Suprapubic skin (tissue), 4 donors: ENCODE measurements around the gene SORCS2. TPM values are rescaled to one million over a fixed set of nuclear protein-coding genes. Genes with fewer than 3 reads are reported as not detected.

Experiments
- DNase-seq, 2 donors: peaks; one replicate each; pipeline ENCODE4 v3.0.0-alpha.2; 2019; ENCODE audit warnings: low spot score in 2 of 2
- H3K27ac ChIP-seq: fragments of 200-600 bp; sonication (generic); one replicate; pipeline ENCODE4 v1.5.1; 2019
- H3K27me3 ChIP-seq: fragments of 200-600 bp; sonication (generic); one replicate; pipeline ENCODE4 v1.5.1; 2019
- H3K36me3 ChIP-seq: fragments of 200-600 bp; sonication (generic); one replicate; pipeline ENCODE4 v1.5.1; 2019
- H3K4me1 ChIP-seq: fragments of 200-600 bp; sonication (generic); one replicate; pipeline ENCODE4 v1.5.1; 2019
- H3K4me3 ChIP-seq: fragments of 200-600 bp; sonication (generic); one replicate; pipeline ENCODE4 v1.5.1; 2019; ENCODE audit warnings: mild to moderate bottlenecking
- H3K9me3 ChIP-seq: fragments of 200-600 bp; sonication (generic); one replicate; pipeline ENCODE4 v1.5.1; 2019
- EP300 ChIP-seq: sonication (generic); formaldehyde crosslinking; IDR thresholded peaks from one replicate; pipeline ENCODE4 v1.6.1; 2017; ENCODE audit warnings: antibody characterized with exemption
- POLR2A ChIP-seq, 2 donors: fragments of 450-650 bp; IDR thresholded peaks; one replicate each; pipeline ENCODE4 v1.6.1; 2017; ENCODE audit warnings: antibody characterized with exemption in 2 of 2, mild to moderate bottlenecking in 2 of 2, moderate library complexity in 2 of 2
- POLR2AphosphoS5 ChIP-seq, 3 donors: sonication (generic); formaldehyde crosslinking; IDR thresholded peaks; one replicate each; pipeline ENCODE4 v1.6.1; 2017; ENCODE audit warnings: antibody characterized with exemption in 3 of 3
- WGBS: methylation state at CpG from one replicate; pipeline ENCODE4 v1.1.5; 2018; 5-methylcytosine and 5-hydroxymethylcytosine counted together
- total RNA-seq, 4 donors: library from RNA; depleted of rRNA; stranded (reverse); fragments of >200 nt; gene quantifications; one replicate each; pipeline ENCODE4 v1.1.0, GENCODE V29; 2016
- TF ChIP-seq, protein P1 (sequence below), 2 donors: fragments of 200-600 bp in 1 of 2; fragments of 450-650 bp in 1 of 2; sonication (generic) in 1 of 2; IDR thresholded peaks; one replicate each; pipeline ENCODE4 v1.5.1; 2016 to 2019; ENCODE audit warnings: antibody characterized with exemption in 2 of 2, mild to moderate bottlenecking in 1 of 2, moderate library complexity in 1 of 2

SORCS2 gene
- total RNA-seq, 4 donors from 2014 or later: 0.94 to 4.6 (median 1.3) TPM

DNA sequence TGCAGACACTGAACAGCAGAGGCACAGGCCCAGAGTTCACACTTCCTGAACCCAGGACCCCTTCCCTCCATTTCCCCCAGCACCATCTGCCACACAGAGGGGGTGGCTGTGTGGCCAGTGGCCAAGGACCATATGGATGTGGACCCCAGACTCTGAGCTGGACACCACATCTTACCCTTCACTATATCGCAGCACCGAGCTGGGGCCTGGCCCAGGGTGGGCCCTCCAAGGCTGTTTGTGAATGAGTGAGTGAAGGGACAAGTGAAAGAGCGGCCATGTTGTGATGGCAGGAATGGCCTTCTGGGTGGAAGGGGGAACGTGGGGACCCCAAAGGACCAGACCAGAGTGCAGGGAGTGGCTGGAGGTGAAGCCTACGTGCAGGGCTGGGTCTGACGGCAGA is 498.7 kb downstream of the SORCS2 start:
- WGBS: 80% methylated on average over 6 of the region's 6 CpGs
- no peak overlapping the region for H3K4me3 ChIP-seq
- no peaks in the 10 kb centered on the region for H3K27me3 ChIP-seq
- no peak overlapping the region for H3K27ac ChIP-seq
- no peak for DNase-seq
- no peaks in the 10 kb centered on the region for H3K36me3 ChIP-seq
- TF ChIP-seq EP300: no peak
- TF ChIP-seq, protein P1, sequence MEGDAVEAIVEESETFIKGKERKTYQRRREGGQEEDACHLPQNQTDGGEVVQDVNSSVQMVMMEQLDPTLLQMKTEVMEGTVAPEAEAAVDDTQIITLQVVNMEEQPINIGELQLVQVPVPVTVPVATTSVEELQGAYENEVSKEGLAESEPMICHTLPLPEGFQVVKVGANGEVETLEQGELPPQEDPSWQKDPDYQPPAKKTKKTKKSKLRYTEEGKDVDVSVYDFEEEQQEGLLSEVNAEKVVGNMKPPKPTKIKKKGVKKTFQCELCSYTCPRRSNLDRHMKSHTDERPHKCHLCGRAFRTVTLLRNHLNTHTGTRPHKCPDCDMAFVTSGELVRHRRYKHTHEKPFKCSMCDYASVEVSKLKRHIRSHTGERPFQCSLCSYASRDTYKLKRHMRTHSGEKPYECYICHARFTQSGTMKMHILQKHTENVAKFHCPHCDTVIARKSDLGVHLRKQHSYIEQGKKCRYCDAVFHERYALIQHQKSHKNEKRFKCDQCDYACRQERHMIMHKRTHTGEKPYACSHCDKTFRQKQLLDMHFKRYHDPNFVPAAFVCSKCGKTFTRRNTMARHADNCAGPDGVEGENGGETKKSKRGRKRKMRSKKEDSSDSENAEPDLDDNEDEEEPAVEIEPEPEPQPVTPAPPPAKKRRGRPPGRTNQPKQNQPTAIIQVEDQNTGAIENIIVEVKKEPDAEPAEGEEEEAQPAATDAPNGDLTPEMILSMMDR (IDR thresholded peaks at IDR 0.05): no peak
- no peak for TF ChIP-seq POLR2A (IDR thresholded peaks at IDR 0.05)
- TF ChIP-seq POLR2AphosphoS5 (IDR thresholded peaks at IDR 0.05): no peak
- no peaks in the 10 kb centered on the region for H3K9me3 ChIP-seq
- H3K4me1 ChIP-seq: no peaks in the 10 kb centered on the region

GRCh38 chr4:7691982-7692381 is 499.6 kb downstream of the SORCS2 start:
- H3K27me3 ChIP-seq: no peaks in the 10 kb centered on the region
- 34% methylated on average over 8 of the region's 8 CpGs for WGBS
- no peak overlapping the region for H3K27ac ChIP-seq
- H3K4me1 ChIP-seq: no peaks in the 10 kb centered on the region
- TF ChIP-seq, protein P1 (IDR thresholded peaks at IDR 0.05): no peak
- TF ChIP-seq POLR2A (IDR thresholded peaks at IDR 0.05): no peak
- no peak for TF ChIP-seq POLR2AphosphoS5 (IDR thresholded peaks at IDR 0.05)
- no peak for TF ChIP-seq EP300
- H3K36me3 ChIP-seq: no peaks in the 10 kb centered on the region
- DNase-seq: no peak
- no peaks in the 10 kb centered on the region for H3K9me3 ChIP-seq
- H3K4me3 ChIP-seq: no peak overlapping the region

- Histone ChIP-seq H3K4me3 (no peak overlapping the region), H3K27ac (no peak overlapping the region), H3K4me1 (peaks cover 4% of the 10 kb centered on the region), H3K36me3 (no peaks in the 10 kb centered on the region), H3K9me3 (no peaks in the 10 kb centered on the region), H3K27me3 (no peaks in the 10 kb centered on the region)
- WGBS: 89% methylated on average over 13 of the region's 18 CpGs
- TF ChIP-seq POLR2AphosphoS5 (IDR thresholded peaks at IDR 0.05) (no peak), POLR2A (IDR thresholded peaks at IDR 0.05) (no peak)
- TF ChIP-seq, protein P1 (IDR thresholded peaks at IDR 0.05): no peak
- no peak for DNase-seq
Observed at GRCh38 chr4:7692451-7693236, 500.3 kb downstream of the SORCS2 start.

GRCh38 chr4:7693237-7693608 is 500.9 kb downstream of the SORCS2 start:
- H3K36me3 ChIP-seq: no peaks in the 10 kb centered on the region
- no peak overlapping the region for H3K4me3 ChIP-seq
- 90% methylated on average over 6 of the region's 6 CpGs for WGBS
- H3K27ac ChIP-seq: no peak overlapping the region
- H3K9me3 ChIP-seq: no peaks in the 10 kb centered on the region
- no peaks in the 10 kb centered on the region for H3K27me3 ChIP-seq
- DNase-seq: no peak
- peaks cover 6% of the 10 kb centered on the region for H3K4me1 ChIP-seq
- TF ChIP-seq POLR2A (IDR thresholded peaks at IDR 0.05) (no peak), EP300 (no peak), POLR2AphosphoS5 (IDR thresholded peaks at IDR 0.05) (no peak)
- TF ChIP-seq, protein P1 (IDR thresholded peaks at IDR 0.05): no peak

DNA sequence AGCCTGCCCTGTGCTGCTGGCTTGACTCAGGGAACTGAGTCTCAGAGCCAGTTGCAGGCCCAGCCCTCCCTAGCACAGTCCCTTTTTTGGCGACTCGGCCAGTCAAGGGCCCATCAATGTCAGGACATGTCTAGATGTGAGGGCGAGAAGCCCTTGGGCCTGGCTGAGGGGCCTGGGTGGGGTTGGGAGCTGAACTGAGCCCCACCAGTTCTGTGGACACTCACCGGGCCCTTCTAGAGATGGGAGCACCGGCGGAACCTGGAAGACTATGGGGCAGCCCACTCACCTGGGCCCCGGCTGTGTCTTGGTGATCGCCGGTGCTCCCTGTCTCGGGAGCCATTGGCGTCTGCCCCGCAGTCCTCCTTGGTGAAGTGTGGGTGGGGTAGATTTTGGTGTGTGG is 501.4 kb downstream of the SORCS2 start:
- Histone ChIP-seq H3K27ac (no peak overlapping the region), H3K9me3 (no peaks in the 10 kb centered on the region), H3K4me1 (peaks cover 6% of the 10 kb centered on the region), H3K4me3 (no peak overlapping the region), H3K36me3 (no peaks in the 10 kb centered on the region), H3K27me3 (peaks cover 3% of the 10 kb centered on the region)
- 100% methylated on average over 1 of the region's 12 CpGs for WGBS
- no peak for TF ChIP-seq POLR2A (IDR thresholded peaks at IDR 0.05)
- TF ChIP-seq, protein P1 (IDR thresholded peaks at IDR 0.05): no peak
- no peak for TF ChIP-seq POLR2AphosphoS5 (IDR thresholded peaks at IDR 0.05)
- TF ChIP-seq EP300: no peak
- DNase-seq: no peak
